DMS 273 (cell line): ENCODE data around the gene PLA2G7.
"Not testable (repeated sequence)": the region's sequence is repeated elsewhere in the genome, so short reads cannot be mapped to it uniquely, and the experiment has no call there.

Experiments
- DNase-seq: peaks from one replicate; lab custom pipeline; 2025; ENCODE audit not compliant: unreplicated experiment; lab: John Stamatoyannopoulos, UW

The PLA2G7 gene

GRCh38 chr6:46734867-46735719 lies at the start of gene PLA2G7:
Gene PLA2G7 (minus strand): TSS chr6:46735375. CDS start chr6:46722891, 12,484 bp downstream.
- peak; percentile 69 for DNase-seq

GRCh38 chr6:46784535-46784934 lies 49.4 kb upstream of the PLA2G7 start:
- DNase-seq, result no peak

GRCh38 chr6:46781478-46782378 lies 46.6 kb upstream of the PLA2G7 start:
- DNase-seq, result peak; percentile 83

- no peak for DNase-seq
Observed at GRCh38 chr6:46777476-46778346, 42.5 kb upstream of the PLA2G7 start.

GRCh38 chr6:46776070-46776712 lies 41.0 kb upstream of the PLA2G7 start:
- no peak for DNase-seq

- not testable (repeated sequence) for DNase-seq
Observed at GRCh38 chr6:46774736-46775135, 39.6 kb upstream of the PLA2G7 start.

- DNase-seq, result no peak
Observed at GRCh38 chr6:46773201-46773855, 38.2 kb upstream of the PLA2G7 start.

GRCh38 chr6:46772762-46773161 lies 37.6 kb upstream of the PLA2G7 start:
- no peak for DNase-seq

GRCh38 chr6:46772016-46772415 lies 36.8 kb upstream of the PLA2G7 start:
- DNase-seq, result no peak

GRCh38 chr6:46764961-46765360 lies 29.8 kb upstream of the PLA2G7 start:
- DNase-seq, result no peak

- not testable (repeated sequence) for DNase-seq
Observed at GRCh38 chr6:46764280-46764679, 29.1 kb upstream of the PLA2G7 start.

- no peak for DNase-seq
Observed at GRCh38 chr6:46763466-46763865, 28.3 kb upstream of the PLA2G7 start.

- DNase-seq, result no peak
Observed at GRCh38 chr6:46760925-46761324, 25.8 kb upstream of the PLA2G7 start.

- DNase-seq, result no peak
Observed at GRCh38 chr6:46758960-46759753, 24.0 kb upstream of the PLA2G7 start.

- no peak for DNase-seq
Observed at GRCh38 chr6:46757214-46757596, 22.0 kb upstream of the PLA2G7 start.

GRCh38 chr6:46756469-46757213 lies 21.5 kb upstream of the PLA2G7 start:
- no peak for DNase-seq

GRCh38 chr6:46755865-46756264 lies 20.7 kb upstream of the PLA2G7 start:
- DNase-seq, result no peak

- DNase-seq, result no peak
Observed at GRCh38 chr6:46751658-46752057, 16.5 kb upstream of the PLA2G7 start.
